ENCODE data around the gene DIPK2B.

The DIPK2B gene, protein sequence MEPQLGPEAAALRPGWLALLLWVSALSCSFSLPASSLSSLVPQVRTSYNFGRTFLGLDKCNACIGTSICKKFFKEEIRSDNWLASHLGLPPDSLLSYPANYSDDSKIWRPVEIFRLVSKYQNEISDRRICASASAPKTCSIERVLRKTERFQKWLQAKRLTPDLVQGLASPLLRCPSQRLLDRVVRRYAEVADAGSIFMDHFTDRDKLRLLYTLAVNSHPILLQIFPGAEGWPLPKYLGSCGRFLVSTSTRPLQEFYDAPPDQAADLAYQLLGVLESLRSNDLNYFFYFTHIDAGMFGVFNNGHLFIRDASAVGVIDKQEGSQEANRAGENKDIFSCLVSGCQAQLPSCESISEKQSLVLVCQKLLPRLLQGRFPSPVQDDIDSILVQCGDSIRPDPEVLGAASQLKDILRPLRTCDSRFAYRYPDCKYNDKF

DNA sequence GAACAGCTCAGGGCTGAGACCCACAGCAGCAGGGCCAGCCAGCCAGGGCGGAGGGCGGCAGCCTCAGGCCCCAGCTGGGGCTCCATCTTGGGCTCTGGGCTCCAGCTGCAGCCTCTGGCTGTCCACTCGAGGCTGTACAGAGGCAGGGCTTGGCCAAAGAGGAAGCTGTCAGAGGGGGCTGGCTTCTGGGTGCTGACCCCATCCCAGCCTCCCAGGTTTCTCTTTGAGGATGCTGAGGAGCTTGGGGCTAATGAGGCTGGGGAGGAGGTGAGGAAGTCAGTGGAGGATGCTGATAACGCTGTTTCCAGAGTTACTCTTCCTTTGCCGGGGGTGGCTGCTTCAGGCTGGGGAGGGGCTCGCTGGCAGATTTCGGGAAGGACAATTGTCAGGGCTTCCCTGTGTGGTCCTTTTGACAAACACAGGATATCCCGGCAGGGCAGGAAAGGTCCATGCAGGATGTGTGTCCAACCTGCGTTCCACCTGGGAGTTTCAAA is at the start of gene DIPK2B:
Gene DIPK2B (minus strand): TSS at position 136 of the 494 bp plus-strand sequence. CDS start 50 bp downstream, at position 86.
- DNase-seq = no peak

DNA sequence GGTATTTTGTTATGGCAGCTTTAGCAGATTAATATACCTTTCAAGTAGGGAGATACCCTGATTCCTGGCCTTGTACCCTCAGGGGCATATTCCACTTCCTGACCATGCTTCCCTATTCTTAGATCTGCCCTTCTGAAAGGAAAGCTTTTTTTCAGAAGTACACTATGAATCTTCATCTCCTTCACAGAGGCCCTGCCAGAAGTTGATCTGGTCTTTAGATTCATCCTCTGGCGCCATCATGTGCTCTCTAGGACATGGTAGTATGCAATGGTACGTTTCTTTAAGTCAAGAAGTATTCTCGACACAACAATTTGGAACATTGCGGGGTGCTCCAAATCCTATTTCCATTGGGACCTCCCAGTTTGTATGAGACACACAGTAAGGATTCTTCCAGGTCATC is 39.6 kb upstream of the DIPK2B start:
- no peak for DNase-seq

- no peak for DNase-seq
These were observed 37.8 kb upstream of the DIPK2B start for GRCh38 chrX:45238489-45238888.

- DNase-seq = no peak
These were observed 32.9 kb upstream of the DIPK2B start for GRCh38 chrX:45233531-45233930.

DNA sequence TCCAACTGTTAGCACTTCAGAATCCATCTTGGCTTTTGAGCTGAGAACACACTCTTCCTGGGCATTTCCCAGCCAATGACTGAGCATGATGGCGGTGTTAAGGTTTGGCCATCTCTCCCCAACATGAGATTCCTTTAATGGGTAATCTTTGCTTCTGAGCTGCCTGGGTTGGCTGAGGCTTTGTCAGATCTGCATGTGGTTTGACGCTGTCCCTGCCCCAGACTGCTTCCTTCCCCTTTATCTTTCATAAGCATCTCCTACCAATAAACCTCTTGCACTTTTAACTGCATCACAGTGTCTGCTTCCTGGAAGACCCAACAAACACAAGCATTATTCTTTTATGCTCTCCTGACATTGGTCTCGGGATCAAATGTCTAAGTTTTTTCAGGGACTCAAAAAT is 31.5 kb upstream of the DIPK2B start:
- no peak for DNase-seq

GRCh38 chrX:45230410-45230809 is 29.7 kb upstream of the DIPK2B start:
- DNase-seq = no peak

DNA sequence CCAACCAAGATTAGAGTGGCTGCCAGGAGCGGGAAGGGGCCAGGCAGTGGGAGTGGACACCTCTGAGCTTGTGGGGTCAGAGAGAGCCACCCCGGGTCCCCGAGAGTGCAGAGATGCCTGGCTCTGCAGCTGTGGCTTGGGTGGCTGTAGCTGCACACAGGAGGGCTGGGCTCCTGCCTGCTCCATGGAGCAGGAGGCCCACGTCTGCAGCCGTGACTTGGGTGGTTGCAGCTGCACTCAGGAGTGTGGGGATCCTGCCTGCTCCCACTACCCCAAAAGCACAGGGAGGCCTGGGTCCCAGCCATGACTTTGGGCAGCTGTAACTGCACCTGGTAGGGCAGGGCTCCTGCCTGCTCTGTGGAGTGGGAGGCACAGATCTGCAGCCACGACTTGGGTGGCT is 28.7 kb upstream of the DIPK2B start:
- no peak for DNase-seq

DNA sequence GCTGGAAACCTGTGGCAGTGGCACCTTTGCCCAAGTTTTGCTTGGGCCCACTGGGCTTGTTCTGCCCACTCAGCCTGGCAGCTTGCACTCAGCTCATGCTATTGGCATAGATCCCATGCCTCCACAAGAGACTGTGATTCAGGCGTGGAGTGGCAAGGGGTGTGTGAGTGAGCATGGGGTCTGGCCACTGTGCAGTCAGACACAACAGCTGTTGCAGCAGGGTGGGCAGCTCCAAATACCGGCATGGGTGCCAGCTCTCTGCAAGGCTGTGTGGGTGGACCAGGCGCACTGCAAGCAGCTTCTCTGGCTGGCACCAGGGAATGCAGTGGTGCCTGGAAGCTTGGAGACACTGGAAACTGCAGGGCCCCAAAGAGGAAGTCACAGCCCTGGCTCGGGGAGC is 27.4 kb upstream of the DIPK2B start:
- DNase-seq = no peak

DNA sequence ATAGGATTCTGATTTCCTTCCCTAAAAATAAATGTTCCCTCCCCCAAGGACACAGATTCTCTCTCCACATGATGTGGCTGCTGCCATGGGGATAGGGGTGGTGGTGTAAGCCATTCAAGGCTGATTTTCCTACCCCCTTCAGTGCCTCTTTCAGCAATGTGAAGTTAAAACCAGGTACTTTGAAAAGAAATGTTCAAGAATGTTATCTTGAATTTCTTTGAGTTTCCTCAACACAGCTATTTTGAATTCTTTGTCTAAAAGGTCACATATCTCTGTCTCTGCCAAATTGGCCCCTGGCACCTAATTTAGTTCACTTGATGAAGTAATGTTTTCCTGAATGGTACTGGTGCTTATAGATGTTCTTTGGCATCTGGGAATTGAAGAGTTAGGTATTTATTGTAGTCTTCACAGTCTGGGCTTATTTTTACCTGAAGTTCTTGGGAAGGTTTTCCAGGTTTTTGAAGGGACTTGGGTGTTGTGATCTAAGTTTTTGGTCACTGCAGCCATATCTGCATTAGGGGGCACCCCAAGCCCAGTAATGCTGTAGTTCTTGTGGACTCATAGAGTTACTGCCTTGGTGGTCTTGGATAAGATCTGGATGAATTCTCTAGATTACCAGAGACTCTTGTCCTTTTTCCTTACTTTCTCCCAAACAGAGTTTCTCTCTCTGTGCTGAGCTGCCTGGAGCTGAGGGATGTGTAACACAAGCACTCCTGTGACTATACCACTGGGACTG is 7.6 kb upstream of the DIPK2B start:
- DNase-seq = no peak

DNA sequence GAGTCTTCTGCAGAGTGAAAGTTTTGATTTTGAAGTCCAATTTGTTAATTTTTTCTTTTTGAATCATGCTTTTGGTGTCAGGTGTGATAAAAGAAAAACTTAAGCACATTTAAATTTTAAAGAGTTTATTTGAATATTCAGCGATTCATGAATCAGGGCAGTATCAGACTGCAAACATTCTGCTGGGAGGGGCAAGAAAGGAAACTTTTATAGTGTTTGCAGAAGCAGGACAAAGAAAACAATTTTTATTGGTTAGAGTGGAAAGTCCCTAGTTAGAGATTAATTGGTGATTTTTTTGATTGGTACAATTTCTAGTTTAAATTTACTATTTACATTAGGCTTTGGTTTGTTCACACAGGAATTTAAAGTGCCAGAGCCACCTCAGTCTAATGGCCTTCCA is 1.5 kb upstream of the DIPK2B start:
- no peak for DNase-seq

- no peak for DNase-seq
These were observed 2.0 kb downstream of the DIPK2B start for GRCh38 chrX:45198706-45199105.

DNA sequence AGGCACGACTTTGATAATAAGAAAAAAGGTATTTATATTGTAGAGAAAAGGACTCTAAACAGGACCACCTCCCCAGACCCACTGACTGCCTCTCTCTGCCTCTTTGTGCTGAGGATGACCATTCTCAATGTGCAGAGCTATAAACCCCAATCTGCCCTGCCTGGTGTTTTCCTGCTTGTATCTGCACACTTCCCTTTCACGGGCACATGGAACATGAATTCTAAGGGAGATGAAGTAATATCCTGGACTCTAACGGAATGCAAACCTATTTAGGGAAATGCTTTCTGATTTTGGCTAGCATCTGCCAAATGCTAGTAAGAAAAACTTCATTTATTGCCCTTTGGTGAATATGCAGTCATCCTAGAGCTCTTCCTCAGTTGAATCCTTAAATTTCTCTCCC is 2.4 kb downstream of the DIPK2B start:
- DNase-seq = no peak

- DNase-seq = no peak
These were observed 4.0 kb downstream of the DIPK2B start for GRCh38 chrX:45196701-45197100.

DNA sequence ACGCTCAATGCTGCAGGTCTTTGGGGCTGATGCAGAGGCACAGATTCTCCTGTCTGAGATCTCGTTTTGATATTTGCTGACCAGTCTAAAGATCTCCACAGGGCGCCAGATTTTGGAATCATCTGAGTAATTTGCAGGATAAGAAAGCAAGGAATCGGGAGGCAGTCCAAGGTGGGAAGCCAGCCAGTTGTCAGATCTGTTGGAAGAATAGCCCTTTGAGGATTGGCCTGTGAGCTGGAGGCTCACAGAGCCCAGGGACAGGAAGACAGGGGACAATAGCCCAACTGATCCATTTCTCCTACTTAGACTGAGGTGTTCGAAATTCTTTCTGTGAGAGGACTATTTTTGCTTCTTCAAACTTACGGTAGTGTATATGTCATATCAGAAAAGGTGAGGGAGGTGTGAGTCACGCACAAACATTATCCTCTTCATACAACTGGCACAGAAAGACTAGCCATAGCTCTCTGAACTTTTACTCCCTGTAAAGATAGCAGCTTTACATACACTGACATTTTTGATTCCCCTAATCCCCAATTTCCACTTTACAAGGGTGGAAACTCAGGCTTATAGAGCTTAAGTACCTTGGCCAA is 8.8 kb downstream of the DIPK2B start:
- DNase-seq = no peak

DNA sequence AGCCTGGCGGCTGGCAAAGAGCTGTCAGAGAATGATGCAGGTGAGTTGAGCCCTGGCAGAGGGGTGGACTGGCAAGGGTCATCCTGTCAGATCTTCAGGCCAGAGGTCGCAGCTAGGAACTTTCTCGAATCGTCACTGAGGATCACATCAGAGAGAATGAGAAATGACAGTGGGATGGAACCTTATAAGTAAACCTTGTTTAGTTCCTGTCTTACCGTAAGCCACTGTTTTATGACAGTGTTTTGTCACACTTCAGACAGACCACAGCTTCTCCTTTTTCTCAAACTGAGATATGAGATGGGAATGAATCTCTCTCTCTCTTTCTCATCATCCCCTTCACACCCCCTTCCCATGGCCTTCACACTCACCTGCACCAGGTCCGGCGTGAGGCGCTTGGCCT is 9.3 kb downstream of the DIPK2B start:
- no peak for DNase-seq

DNA sequence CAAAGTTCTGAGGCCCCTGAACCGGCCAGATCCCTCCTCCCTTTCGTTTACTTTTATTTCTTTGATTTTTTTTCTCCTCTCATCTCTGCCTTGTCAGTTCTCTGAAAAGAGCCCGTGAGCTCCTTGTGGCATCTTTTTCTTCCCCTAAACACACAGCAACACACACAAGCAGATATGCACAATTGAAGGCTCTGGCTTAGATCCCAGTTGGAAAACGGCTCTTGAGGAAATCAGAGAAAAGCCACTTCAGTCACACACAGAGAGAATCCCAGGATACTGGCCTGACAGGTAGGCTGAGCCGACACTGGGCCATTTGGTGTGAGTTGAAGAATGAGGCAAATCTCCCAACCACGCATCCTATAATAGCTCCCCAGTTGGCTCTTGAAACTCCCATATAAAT is 12.9 kb downstream of the DIPK2B start:
- no peak for DNase-seq

DNA sequence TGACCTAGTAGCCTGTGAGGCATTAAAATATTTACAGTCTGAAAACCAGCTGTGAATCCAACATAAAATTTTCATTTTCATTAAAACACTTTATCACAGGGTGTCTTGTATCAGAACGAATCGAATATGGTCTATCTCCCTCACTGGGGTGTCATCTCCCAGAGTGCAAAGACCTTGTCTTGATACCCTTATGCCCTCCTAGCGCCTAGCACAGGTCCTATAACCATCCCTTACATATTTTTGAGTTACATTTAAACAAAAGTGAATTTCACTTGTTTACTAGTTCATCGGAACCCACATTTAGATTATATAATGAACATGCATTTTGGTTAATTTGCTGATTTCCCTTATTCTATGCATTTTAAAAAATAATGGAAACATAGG is 14.0 kb downstream of the DIPK2B start:
- no peak for DNase-seq

DNA sequence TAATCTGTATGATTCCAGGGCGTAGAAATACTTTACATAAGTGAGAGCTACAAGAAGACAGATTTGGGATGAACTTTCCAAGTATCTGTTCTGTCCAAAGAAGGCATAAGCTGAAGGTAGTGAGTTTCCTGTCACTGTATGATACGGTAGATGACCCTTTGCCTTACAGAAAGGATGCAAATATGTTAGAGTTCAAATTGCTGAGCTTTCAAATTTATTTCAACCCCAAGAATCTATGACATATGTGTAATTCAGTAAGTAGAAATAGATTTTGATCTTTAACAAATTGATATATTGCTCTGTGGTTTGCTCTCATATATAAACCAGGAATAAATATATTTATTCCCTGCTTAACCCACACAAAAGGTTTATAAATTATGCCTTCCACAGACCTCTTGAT is 16.5 kb downstream of the DIPK2B start:
- DNase-seq = no peak

GRCh38 chrX:45172890-45173289 is 27.8 kb downstream of the DIPK2B start:
- no peak for DNase-seq

- no peak for DNase-seq
These were observed 33.9 kb downstream of the DIPK2B start for GRCh38 chrX:45166781-45167180.

GRCh38 chrX:45165726-45166125 is 35.0 kb downstream of the DIPK2B start:
- DNase-seq = no peak

- DNase-seq = no peak
These were observed 35.7 kb downstream of the DIPK2B start for GRCh38 chrX:45164995-45165394.

DNA sequence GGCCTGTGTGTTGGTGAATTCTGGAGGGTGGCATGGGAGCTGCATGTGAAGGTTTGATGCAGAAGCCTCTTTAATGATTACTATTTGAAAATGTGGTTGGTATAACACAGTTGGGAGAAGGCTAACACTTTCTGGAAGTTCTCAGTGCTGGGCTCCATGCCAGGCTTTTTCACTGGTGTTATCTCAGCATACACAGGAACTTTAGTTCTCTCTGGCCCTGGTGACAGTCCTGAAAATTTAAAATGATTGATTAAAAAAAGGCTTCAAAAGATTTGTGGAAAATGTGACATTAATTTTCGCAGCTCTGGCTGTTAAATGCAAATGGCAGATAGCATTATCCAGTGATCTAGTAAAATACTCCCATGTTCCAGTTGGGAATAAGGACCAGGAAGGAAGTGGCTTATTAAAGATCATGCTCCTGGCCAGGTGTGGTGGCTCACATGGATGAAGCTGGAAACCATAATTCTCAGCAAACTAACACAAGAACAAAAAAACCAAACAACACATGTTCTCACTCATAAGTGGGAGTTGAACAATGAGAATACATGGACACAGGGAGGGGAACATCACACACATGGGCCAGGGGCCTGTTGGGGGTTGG is 36.6 kb downstream of the DIPK2B start:
- DNase-seq = no peak
